ENCODE measurements around the gene ITPK1.

DNA sequence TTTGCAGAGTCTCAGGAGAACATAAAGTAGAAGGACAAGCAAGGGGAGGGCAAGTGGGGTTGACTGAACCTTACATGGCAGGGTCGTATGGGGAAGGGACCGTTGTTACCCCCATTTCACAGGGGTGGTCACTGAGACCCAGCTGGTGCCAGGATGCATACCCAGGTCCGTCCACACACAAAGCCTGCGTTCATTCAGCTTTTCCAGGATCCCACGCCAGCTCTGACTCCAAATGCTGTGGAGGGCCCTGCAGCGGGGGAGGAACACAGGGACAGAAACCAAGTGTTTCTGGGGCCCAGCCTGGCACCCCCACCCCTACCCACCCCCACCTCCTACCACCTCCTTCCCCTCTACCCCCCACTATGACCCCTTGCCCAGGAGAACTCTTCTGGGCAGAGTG lies 209.3 kb downstream of the ITPK1 start:
- TF ChIP-seq, protein P1, sequence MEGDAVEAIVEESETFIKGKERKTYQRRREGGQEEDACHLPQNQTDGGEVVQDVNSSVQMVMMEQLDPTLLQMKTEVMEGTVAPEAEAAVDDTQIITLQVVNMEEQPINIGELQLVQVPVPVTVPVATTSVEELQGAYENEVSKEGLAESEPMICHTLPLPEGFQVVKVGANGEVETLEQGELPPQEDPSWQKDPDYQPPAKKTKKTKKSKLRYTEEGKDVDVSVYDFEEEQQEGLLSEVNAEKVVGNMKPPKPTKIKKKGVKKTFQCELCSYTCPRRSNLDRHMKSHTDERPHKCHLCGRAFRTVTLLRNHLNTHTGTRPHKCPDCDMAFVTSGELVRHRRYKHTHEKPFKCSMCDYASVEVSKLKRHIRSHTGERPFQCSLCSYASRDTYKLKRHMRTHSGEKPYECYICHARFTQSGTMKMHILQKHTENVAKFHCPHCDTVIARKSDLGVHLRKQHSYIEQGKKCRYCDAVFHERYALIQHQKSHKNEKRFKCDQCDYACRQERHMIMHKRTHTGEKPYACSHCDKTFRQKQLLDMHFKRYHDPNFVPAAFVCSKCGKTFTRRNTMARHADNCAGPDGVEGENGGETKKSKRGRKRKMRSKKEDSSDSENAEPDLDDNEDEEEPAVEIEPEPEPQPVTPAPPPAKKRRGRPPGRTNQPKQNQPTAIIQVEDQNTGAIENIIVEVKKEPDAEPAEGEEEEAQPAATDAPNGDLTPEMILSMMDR (IDR thresholded peaks at IDR 0.05; ENCODE audit: low read depth, low read length) = no peak
- no peak for TF ChIP-seq EZH2phosphoT487 (IDR thresholded peaks at IDR 0.05; ENCODE audit: low read depth)
